ENCODE results near the gene ACTR5. TPM values are rescaled to one million over a fixed set of nuclear protein-coding genes. Genes with fewer than 3 reads are reported as not detected.

Gene ACTR5
- total RNA-seq, 1 donor, result 5.8 TPM

DNA sequence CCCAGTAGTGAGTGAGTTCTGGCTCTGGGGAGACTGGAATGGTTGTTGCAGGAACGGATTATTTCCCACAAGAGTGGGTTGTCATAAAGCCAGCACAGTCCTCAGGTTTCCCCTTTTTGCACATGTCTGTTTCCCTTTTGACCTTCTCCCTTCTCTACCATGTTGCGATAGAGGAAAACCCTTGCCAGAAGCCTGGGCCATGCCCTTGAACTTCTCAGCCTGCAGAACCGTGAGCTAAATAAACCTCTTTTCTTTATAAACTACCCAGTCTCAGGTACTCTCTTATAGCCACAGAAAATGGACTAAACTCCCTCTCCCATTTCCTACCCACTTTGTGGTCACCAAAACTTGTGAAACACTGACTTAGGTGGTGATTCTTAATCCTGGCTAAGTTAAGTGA lies 50.0 kb downstream of the ACTR5 start:
- no peak overlapping the region for H3K4me2 ChIP-seq (ENCODE audit: insufficient read depth, low read length)
- H3K79me2 ChIP-seq (ENCODE audit: insufficient read depth, low read length), result no peaks in the 10 kb centered on the region
- H4K20me1 ChIP-seq (ENCODE audit: insufficient read depth, low read length), result no peaks in the 10 kb centered on the region
- no peaks in the 10 kb centered on the region for H3K4me1 ChIP-seq (ENCODE audit: insufficient read depth, low read length)
- no peak overlapping the region for H2AFZ ChIP-seq (ENCODE audit: low read length)
- H3K9me3 ChIP-seq (ENCODE audit: low read depth, low read length), result no peaks in the 10 kb centered on the region
- H3K36me3 ChIP-seq (ENCODE audit: insufficient read depth, low read length), result no peaks in the 10 kb centered on the region
- H3K4me3 ChIP-seq (ENCODE audit: insufficient read depth, low read length), result no peak overlapping the region
- DNase-seq (ENCODE audit: insufficient read length, low spot score, missing footprints), result no peak
- H3K27ac ChIP-seq (ENCODE audit: low read depth, low read length), result no peak overlapping the region
- TF ChIP-seq, protein P1, sequence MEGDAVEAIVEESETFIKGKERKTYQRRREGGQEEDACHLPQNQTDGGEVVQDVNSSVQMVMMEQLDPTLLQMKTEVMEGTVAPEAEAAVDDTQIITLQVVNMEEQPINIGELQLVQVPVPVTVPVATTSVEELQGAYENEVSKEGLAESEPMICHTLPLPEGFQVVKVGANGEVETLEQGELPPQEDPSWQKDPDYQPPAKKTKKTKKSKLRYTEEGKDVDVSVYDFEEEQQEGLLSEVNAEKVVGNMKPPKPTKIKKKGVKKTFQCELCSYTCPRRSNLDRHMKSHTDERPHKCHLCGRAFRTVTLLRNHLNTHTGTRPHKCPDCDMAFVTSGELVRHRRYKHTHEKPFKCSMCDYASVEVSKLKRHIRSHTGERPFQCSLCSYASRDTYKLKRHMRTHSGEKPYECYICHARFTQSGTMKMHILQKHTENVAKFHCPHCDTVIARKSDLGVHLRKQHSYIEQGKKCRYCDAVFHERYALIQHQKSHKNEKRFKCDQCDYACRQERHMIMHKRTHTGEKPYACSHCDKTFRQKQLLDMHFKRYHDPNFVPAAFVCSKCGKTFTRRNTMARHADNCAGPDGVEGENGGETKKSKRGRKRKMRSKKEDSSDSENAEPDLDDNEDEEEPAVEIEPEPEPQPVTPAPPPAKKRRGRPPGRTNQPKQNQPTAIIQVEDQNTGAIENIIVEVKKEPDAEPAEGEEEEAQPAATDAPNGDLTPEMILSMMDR (IDR thresholded peaks at IDR 0.05; ENCODE audit: extremely low read depth, low read depth, low read length), result no peak
- H3K27me3 ChIP-seq (ENCODE audit: insufficient read depth, low read length), result peaks cover 3% of the 10 kb centered on the region

DNA sequence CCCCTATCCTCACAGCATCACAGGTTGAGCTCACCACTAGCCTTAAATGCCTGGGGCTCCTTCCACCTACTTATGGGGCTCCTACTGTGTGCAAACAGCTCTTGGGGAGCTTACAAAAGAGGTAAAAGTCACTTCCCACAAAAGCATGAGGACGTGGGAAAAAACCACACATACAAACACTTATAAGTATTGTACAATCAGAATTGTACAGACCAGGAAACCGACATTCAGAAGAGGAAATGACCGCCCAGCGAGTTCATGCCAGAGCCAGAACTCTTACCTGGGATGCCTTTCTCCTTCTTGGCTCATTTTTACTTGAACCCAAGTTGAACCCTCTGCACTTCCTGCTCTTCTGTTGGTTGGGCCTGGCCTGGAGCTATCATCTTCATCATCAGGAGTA lies 50.9 kb downstream of the ACTR5 start:
- Histone ChIP-seq H2AFZ (ENCODE audit: low read length) (no peak overlapping the region), H3K79me2 (ENCODE audit: insufficient read depth, low read length) (no peaks in the 10 kb centered on the region), H3K4me2 (ENCODE audit: insufficient read depth, low read length) (no peak overlapping the region), H3K27me3 (ENCODE audit: insufficient read depth, low read length) (peaks cover 3% of the 10 kb centered on the region), H3K4me1 (ENCODE audit: insufficient read depth, low read length) (no peaks in the 10 kb centered on the region), H3K27ac (ENCODE audit: low read depth, low read length) (no peak overlapping the region), H3K4me3 (ENCODE audit: insufficient read depth, low read length) (no peak overlapping the region), H4K20me1 (ENCODE audit: insufficient read depth, low read length) (no peaks in the 10 kb centered on the region), H3K9me3 (ENCODE audit: low read depth, low read length) (no peaks in the 10 kb centered on the region), H3K36me3 (ENCODE audit: insufficient read depth, low read length) (no peaks in the 10 kb centered on the region)
- DNase-seq (ENCODE audit: insufficient read length, low spot score, missing footprints), result no peak
- TF ChIP-seq, protein P1 (IDR thresholded peaks at IDR 0.05; ENCODE audit: extremely low read depth, low read depth, low read length), result no peak

DNA sequence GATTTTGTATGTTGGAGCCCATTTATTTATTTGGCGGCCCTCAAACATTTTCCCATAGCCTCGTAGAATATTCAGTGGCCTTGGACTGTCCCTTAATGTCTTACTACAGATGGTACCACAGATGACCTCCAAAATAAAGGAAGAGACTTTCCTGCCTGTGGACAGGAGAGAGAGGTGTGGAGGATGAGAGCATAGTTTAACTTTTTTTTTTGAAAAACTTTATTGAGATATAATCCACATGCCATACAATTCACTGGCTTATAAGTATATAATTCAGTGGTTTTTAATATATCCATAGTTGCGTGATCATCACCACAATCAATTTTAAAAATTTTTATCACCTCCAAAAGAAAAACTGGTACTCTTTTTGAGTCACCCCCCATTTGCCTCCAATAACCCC lies 52.6 kb downstream of the ACTR5 start:
- H3K36me3 ChIP-seq (ENCODE audit: insufficient read depth, low read length), result no peaks in the 10 kb centered on the region
- H3K27ac ChIP-seq (ENCODE audit: low read depth, low read length), result no peak overlapping the region
- no peaks in the 10 kb centered on the region for H4K20me1 ChIP-seq (ENCODE audit: insufficient read depth, low read length)
- H3K4me3 ChIP-seq (ENCODE audit: insufficient read depth, low read length), result no peak overlapping the region
- no peak for DNase-seq (ENCODE audit: insufficient read length, low spot score, missing footprints)
- H3K4me2 ChIP-seq (ENCODE audit: insufficient read depth, low read length), result no peak overlapping the region
- no peaks in the 10 kb centered on the region for H3K79me2 ChIP-seq (ENCODE audit: insufficient read depth, low read length)
- TF ChIP-seq, protein P1 (IDR thresholded peaks at IDR 0.05; ENCODE audit: extremely low read depth, low read depth, low read length), result no peak
- peaks cover 15% of the 10 kb centered on the region for H3K27me3 ChIP-seq (ENCODE audit: insufficient read depth, low read length)
- no peak overlapping the region for H2AFZ ChIP-seq (ENCODE audit: low read length)
- no peaks in the 10 kb centered on the region for H3K9me3 ChIP-seq (ENCODE audit: low read depth, low read length)
- no peaks in the 10 kb centered on the region for H3K4me1 ChIP-seq (ENCODE audit: insufficient read depth, low read length)

DNA sequence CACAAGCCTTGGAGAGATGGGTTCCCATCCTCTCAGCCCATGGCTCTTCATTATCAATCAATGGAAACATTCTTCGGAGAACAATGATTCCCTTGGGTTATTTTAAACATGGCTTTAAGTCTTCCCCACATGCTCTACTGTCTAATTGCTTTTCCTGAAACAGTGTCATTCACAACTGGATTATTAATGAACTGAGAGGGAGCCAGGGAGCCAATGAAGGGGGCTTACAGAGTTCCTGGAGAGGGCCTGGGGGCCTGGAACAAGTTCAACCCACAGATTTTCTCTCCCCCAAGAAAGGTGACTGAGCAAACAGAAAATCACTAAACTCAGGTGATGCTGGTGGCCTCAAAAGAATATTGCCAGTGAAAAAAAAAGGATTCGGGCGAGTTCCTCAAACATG lies 56.0 kb downstream of the ACTR5 start:
- no peak overlapping the region for H3K4me2 ChIP-seq (ENCODE audit: insufficient read depth, low read length)
- H4K20me1 ChIP-seq (ENCODE audit: insufficient read depth, low read length), result no peaks in the 10 kb centered on the region
- H3K27me3 ChIP-seq (ENCODE audit: insufficient read depth, low read length), result peaks cover 40% of the 10 kb centered on the region
- no peak for DNase-seq (ENCODE audit: insufficient read length, low spot score, missing footprints)
- no peaks in the 10 kb centered on the region for H3K4me1 ChIP-seq (ENCODE audit: insufficient read depth, low read length)
- no peak overlapping the region for H3K27ac ChIP-seq (ENCODE audit: low read depth, low read length)
- no peak overlapping the region for H3K4me3 ChIP-seq (ENCODE audit: insufficient read depth, low read length)
- no peaks in the 10 kb centered on the region for H3K79me2 ChIP-seq (ENCODE audit: insufficient read depth, low read length)
- H2AFZ ChIP-seq (ENCODE audit: low read length), result no peak overlapping the region
- TF ChIP-seq, protein P1 (IDR thresholded peaks at IDR 0.05; ENCODE audit: extremely low read depth, low read depth, low read length), result no peak
- H3K9me3 ChIP-seq (ENCODE audit: low read depth, low read length), result no peaks in the 10 kb centered on the region
- no peaks in the 10 kb centered on the region for H3K36me3 ChIP-seq (ENCODE audit: insufficient read depth, low read length)
